PC-3 (cell line): ENCODE data around the gene STXBP5.
"Not testable (repeated sequence)": the region's sequence is repeated elsewhere in the genome, so short reads cannot be mapped to it uniquely, and the experiment has no call there.

Source experiments
- CTCF ChIP-seq: fragments of 300-600 bp; sonication (generic); conservative IDR thresholded peaks from 2 replicates; pipeline ENCODE4 v1.5.1; 2017; ENCODE audit warnings: antibody characterized with exemption, low read depth, mild to moderate bottlenecking, low read length
- EZH2 ChIP-seq: fragments of 300-600 bp; sonication (generic); IDR thresholded peaks from one replicate; pipeline ENCODE4 v1.6.1; 2017; ENCODE audit warnings: antibody characterized with exemption, mild to moderate bottlenecking, low read length; ENCODE audit not compliant: unreplicated experiment
- EZH2phosphoT487 ChIP-seq: fragments of 300-600 bp; sonication (generic); IDR thresholded peaks from 2 replicates; pipeline ENCODE4 v1.6.1; 2018; ENCODE audit warnings: mild to moderate bottlenecking, antibody characterized with exemption, low read length, borderline replicate concordance

GRCh38 chr6:147254929-147255473, 50.8 kb downstream of the STXBP5 start:
- not testable (repeated sequence) for TF ChIP-seq CTCF, EZH2, EZH2phosphoT487
